Muscle layer of duodenum (tissue), 2 donors: ENCODE data around the gene RNF151.
A peak's percentile ranks its signal among the peaks of the same experiment; 100 is the strongest.

ENCODE experiments used
- H3K27ac ChIP-seq: one replicate; pipeline ENCODE4 v1.7.0; 2013; ENCODE audit warnings: mild to moderate bottlenecking, low read length
- H3K27me3 ChIP-seq: one replicate; pipeline ENCODE4 v1.7.0; 2013; ENCODE audit warnings: low read depth, mild to moderate bottlenecking, control low read depth, low read length
- H3K36me3 ChIP-seq, 2 donors: one replicate each; pipeline ENCODE4 v1.7.0; 2013; ENCODE audit warnings: low read length in 2 of 2, control low read depth in 1 of 2, mild to moderate bottlenecking in 1 of 2; ENCODE audit not compliant: insufficient read depth in 2 of 2, control insufficient read depth in 1 of 2
- H3K4me1 ChIP-seq, 2 donors: one replicate each; pipeline ENCODE4 v1.7.0; 2013; ENCODE audit warnings: low read length in 2 of 2, mild to moderate bottlenecking in 2 of 2, control low read depth in 1 of 2, moderate library complexity in 1 of 2; ENCODE audit not compliant: insufficient read depth in 2 of 2, control insufficient read depth in 1 of 2
- H3K4me3 ChIP-seq, 2 donors: one replicate each; pipeline ENCODE4 v1.7.0; 2013; ENCODE audit warnings: low read length in 2 of 2, low read depth in 1 of 2, mild to moderate bottlenecking in 1 of 2
- H3K9me3 ChIP-seq, 2 donors: one replicate each; pipeline ENCODE4 v1.7.0; 2013; ENCODE audit warnings: low read length in 2 of 2, control low read depth in 1 of 2, mild to moderate bottlenecking in 1 of 2; ENCODE audit not compliant: control insufficient read depth in 1 of 2
- donor health status: healthy.

The RNF151 gene

DNA sequence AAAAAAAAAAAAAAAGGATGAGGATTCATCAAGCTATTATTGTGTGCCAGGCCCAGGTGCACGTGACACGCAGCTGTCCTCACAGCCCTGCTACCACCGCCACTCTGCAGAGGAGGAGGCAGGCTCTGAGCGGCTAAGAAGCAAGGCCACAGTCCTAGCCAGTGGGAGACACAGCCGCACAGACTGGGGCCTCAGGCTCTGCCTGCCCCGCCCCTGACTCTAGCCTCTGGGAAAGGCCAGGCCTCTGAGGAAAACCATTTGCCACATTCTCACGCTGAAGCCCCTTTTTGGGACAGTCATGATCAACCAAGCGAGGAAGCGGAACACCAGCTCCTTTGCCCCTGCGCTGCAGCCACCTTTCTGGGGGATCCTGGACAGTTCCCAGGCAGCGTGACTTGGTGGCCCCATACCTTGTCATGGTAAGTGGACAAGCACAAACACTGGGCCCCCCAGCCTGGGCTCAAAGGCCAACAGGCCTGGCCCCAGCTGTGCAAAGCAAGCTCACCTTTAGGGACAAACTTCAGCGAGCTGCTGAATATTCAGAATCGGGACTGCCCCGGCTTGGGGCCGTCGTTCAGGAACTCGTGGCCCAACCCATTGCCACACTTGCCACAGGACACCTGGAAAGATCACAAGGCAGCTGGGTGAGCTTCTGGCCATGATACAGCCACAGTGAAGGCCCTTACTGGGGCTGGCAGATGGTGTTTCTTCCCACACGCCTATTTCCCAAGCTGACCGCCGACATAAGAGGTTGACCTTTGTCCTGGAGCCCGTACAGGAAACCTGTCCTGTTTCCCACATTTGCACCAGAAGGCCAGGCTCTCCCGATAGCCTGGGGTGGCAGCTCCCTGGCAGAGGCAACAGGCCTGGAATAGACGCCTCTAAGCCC lies 26.1 kb upstream of the RNF151 start:
- no peaks in the 10 kb centered on the region for H3K9me3 ChIP-seq
- peaks cover 16 to 40% of the 10 kb centered on the region in 2 donors for H3K36me3 ChIP-seq
- peak overlapping the region in 1 of 2 donors; percentile 95 for H3K4me3 ChIP-seq
- no peaks in the 10 kb centered on the region for H3K27me3 ChIP-seq
- peaks cover 10 to 15% of the 10 kb centered on the region in 2 donors for H3K4me1 ChIP-seq
- H3K27ac ChIP-seq = no peak overlapping the region

DNA sequence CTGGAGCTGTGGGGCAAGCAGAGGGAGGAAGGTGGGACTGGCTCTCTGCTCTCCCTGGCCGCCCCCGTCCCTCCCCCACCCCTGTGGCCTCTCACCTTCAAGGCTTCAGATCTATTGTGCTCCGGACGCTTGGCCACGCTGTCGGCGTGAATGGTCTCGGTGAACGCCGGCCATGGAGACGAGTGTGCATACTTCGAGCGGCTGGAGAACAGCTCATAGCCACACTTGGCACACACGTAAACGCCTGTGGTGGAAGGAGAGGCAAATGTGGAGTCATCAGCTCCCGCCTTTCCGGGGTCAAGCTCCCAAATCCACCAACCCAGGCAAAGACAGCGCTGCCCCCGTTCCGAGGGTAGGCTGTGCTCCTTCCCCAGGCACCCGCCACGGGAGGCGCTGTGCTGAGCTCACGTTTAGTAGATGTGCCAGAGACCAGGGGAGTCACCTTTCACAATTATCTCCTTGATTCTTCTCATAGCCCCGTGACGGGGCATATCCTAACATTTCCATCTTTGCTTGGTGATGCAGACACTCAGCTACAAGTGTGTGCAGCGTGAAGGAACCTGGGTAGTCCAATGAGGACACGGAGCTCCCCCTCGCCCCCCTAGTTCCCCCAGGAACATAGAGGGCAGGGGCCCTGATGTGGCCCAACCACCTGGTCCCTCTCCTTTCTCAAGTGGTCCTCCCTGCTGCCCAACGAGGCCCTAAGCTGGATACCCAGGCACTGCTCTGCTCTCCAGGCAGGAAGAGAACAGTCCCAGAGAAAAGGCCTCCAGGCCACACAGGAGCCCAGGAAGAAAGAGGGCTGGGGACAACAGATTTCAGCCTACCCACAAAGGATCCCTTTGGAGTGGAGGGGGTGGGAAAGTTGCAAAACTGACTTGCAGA lies 25.3 kb upstream of the RNF151 start:
- H3K4me1 ChIP-seq = peaks cover 10 to 15% of the 10 kb centered on the region in 2 donors
- peak overlapping the region; percentile 74 to 95 for H3K4me3 ChIP-seq
- H3K36me3 ChIP-seq = peaks cover 16 to 40% of the 10 kb centered on the region in 2 donors
- no peak overlapping the region for H3K27ac ChIP-seq
- H3K9me3 ChIP-seq = no peaks in the 10 kb centered on the region
- no peaks in the 10 kb centered on the region for H3K27me3 ChIP-seq

DNA sequence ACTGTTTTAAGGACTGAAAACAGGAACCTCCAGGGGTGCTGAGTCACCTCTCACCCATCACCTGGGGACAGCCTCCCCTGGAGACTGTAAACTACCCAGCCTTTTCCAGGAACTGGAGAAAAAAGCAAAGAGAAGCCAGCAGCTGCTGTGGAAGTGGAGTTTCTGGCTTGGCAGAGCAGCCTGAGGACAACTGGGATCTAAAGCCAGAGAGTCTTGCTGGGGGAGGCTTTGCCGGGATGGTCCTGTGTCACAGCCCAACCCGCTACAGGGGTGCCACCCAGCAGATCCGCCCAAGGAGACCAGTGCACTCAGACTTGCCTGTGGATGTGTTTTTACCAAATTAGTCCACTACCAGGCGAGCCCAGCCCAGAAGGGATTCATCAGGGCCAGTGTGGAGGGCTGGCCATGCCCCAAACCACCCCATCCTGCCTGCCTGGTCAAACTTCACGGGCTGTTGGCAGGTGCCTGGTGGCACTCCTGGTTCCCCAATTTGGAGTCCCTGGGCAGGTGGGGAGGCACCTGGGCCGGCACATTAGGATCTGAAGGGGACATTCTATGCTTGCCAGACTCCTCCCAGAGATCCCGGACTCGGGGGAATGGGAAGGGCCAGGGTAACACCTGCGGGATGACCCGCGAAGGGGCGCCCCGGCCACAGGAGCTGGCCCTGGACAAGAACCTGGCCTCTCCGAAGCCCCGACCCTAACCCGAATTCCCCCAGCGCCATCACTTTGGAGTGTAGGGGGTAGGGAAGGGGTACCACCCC lies 24.4 kb upstream of the RNF151 start:
- peaks cover 10 to 15% of the 10 kb centered on the region in 2 donors for H3K4me1 ChIP-seq
- no peaks in the 10 kb centered on the region for H3K9me3 ChIP-seq
- no peak overlapping the region for H3K27ac ChIP-seq
- peaks cover 12 to 36% of the 10 kb centered on the region in 2 donors for H3K36me3 ChIP-seq
- H3K4me3 ChIP-seq = peak overlapping the region; percentile 74 to 95
- H3K27me3 ChIP-seq = no peaks in the 10 kb centered on the region

DNA sequence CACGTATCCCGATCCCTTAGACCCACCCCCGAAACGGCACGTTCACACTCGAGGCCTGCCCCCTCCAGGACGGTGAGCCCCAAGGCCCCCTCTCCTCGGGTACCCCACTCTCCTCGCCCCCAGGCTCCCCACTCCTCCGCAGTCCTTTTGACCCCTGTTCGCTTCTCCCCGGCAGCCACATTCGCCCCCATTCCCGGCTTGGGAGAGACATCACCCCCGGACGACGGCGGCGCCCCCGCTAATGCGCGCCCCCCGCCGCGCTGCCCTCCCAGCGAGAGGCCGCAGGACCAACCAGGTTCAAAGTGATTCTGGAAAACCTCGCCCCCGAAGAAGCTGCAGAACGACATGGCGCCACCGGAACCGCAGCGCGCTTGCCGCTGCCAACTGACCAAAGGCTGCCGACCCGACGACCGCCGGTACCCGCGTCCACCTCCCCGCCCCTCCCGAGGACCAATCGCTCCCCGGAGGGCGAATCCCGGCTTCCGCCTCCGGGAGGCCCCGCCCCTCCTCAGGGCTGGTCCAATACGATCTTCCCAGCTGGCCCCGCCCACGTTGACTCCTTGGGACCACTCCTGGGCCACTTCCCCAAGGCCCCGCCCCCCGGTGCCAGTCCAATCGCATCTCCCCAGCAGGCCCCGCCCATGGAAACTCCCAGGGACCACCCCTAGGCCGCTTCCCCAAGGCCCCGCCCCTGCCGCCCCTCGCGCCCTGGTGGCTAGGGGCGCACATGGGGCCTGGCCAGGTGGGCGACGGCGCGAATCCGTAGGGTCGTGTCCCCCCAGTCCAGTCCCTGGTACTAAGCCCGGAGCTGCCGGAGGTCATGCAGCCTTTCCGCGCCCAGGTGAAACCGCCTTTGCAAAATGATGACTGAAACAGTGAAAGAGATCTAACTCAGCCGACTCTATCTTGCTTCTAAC lies 23.6 kb upstream of the RNF151 start, which contains the start of gene MSRB1:
TSS of gene MSRB1 (minus strand) at position 390 of the 917 bp plus-strand sequence. CDS start at position 347, 43 bp downstream.
- H3K4me3 ChIP-seq = peak within 1 kb of the TSS; percentile 74 to 95
- peaks cover 10 to 28% of the 10 kb centered on the region in 2 donors for H3K36me3 ChIP-seq
- no peaks in the 10 kb centered on the region for H3K27me3 ChIP-seq
- no peaks in the 10 kb centered on the region for H3K9me3 ChIP-seq
- peaks cover 10 to 15% of the 10 kb centered on the region in 2 donors for H3K4me1 ChIP-seq
- peak within 1 kb of the TSS; percentile 60 for H3K27ac ChIP-seq

DNA sequence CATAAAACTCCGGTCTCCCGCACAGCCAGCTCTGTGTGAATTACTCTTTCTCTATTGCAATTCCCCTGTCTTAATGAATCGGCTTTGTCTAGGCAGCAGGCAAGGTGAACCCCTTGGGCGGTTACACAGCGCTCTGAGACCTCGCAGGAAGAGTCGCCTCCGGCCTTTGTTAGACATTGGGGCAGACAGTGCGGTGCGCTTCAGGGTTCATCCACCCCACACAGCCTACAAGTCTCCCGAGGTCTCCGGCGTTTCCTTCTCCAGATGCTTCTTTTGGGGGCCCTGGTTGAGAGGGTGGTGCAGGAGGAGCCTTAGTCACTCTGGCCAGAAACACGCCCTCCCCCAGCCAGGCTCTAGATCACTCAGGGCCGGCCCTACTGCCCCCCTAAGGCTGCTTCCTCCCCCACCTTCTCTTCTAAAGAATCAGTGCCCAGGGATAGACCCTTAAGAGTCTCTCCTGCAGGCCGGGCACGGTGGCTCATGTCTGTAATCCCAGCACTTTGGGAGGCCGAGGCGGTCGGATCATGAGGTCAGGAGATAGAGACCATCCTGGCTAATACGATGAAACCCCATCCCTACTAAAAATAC lies 21.9 kb upstream of the RNF151 start:
- H3K9me3 ChIP-seq = no peaks in the 10 kb centered on the region
- H3K4me1 ChIP-seq = peaks cover 10 to 15% of the 10 kb centered on the region in 2 donors
- H3K4me3 ChIP-seq = no peak overlapping the region
- no peak overlapping the region for H3K27ac ChIP-seq
- H3K27me3 ChIP-seq = no peaks in the 10 kb centered on the region
- H3K36me3 ChIP-seq = peaks cover 0 to 12% of the 10 kb centered on the region in 2 donors

DNA sequence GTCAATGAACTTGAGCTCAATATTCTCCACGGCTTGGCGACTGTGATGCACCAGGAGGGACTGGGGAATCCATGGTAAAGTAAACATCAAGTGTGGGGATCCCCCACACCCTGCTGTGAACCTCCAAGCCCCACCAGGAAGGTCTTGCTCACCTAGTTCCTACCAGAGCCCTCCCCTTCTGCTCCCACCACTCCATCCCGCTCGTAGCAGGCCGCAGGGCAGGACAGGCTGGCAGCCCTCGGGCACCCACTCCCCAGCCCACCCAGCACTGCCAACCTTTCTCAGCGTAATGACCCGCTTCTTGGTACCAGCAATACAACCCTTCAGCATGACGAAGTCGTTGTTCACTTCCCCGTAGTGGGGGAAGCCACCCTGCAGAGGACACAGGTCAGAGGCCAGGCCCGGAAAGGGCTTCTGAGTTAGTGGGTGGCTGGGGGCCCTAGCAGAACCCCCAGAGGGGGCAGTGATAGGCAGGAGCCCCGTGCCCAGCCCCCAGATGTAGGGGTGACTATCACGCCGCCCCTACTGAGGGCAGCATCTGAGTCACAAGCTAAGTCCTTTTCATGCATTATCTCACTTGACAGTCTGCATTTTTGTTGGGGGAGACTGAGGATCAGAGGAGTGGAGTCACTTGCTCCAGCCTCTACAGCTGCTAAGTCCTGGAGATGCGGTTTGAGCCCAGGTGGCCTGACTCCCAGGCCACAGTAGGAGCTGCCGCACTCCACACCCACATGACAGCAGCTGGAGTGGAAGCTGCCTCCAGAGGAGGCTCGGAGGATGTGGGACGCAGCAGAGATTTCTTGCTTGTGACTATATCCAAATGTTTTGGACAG lies 20.9 kb upstream of the RNF151 start:
- peaks cover 0 to 4% of the 10 kb centered on the region in 2 donors for H3K36me3 ChIP-seq

DNA sequence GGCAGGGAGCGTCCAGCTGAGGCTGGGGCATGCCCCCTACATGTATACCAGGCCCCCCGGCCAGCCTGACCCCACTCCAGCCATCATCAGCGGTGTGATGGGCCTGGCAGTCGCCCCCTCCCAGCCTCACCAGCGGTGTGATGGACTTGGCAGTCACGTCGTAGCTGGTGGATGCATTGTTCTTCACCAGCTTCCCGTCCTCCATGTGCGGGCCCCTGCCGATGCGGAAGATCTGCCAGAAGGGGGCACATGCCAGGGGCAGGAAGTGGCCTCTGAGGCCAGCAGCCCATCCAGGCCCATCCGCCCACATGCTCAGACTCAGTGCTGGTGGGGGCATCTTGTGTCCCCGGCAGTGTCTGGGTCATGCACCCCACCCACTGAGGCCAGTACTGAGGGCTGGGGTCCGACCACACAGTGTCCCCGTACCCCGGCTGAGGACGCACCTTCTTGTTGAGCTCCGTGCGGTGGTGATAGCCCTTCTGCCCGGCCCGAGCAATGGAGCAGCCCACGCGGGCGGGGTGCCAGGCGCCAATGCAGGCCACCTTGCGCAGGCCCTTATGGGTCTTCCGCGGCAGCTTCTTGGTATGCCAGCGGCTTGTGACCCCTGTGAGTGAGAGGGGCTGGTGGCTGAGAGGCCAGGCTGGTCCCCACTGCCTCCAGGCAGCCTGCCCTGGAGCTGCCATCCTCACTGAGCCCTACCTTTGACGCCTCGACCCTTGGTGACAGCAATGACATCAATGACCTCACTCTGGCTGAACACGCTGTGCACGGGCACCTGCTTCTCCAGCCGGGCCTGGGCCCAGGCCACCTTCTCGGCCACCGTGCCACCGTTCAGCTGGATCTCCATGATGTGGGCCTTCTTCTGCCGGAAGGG lies 19.9 kb upstream of the RNF151 start:
- no peaks in the 10 kb centered on the region for H3K27me3 ChIP-seq

More for the DNA sequence above, 20.9 kb upstream of the RNF151 start:
- Histone ChIP-seq H3K4me3 (no peak overlapping the region), H3K27me3 (no peaks in the 10 kb centered on the region), H3K9me3 (no peaks in the 10 kb centered on the region), H3K27ac (no peak overlapping the region), H3K4me1 (peaks cover 10 to 15% of the 10 kb centered on the region in 2 donors)

DNA sequence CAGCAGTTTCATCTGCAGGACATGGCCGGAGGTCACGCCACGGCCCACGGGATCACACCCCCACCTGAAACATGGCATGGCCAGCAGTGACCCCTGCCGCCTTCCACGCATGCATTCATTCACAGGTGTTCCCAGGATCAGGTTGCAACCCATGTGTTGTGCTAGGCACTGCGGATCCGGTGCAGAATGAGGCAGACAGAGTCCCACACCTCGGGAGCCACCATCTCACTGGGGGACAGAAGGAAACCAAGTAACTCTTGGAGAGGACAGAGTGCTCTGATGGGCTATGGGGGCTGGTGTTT lies 19.3 kb upstream of the RNF151 start:
- Histone ChIP-seq H3K36me3 (no peaks in the 10 kb centered on the region), H3K4me3 (no peak overlapping the region), H3K27me3 (no peaks in the 10 kb centered on the region), H3K9me3 (no peaks in the 10 kb centered on the region), H3K27ac (no peak overlapping the region), H3K4me1 (peaks cover under 1 to 5% of the 10 kb centered on the region in 2 donors)

More for the DNA sequence above, 19.9 kb upstream of the RNF151 start:
- H3K9me3 ChIP-seq = no peaks in the 10 kb centered on the region
- no peak overlapping the region for H3K27ac ChIP-seq
- H3K4me3 ChIP-seq = no peak overlapping the region
- no peaks in the 10 kb centered on the region for H3K36me3 ChIP-seq
- peaks cover 6 to 11% of the 10 kb centered on the region in 2 donors for H3K4me1 ChIP-seq

DNA sequence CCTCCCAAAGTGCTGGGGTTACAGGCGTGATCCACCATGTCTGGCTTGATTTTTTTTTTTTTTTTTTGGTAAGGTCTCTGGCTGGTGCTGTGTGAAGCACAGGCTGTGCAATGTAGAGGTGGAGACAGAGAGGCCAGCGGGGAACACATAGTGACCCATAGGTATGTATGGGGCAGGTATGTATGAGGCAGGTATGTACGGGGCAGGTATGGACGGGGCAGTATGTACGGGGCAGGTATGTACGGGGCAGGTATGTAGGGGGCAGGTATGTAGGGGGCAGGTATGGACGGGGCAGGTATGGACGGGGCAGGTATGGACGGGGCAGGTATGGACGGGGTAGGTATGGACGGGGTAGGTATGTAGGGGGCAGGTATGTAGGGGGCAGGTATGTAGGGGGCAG lies 17.1 kb upstream of the RNF151 start:
- H3K9me3 ChIP-seq = no peaks in the 10 kb centered on the region
- H3K4me1 ChIP-seq = no peaks in the 10 kb centered on the region
- H3K27me3 ChIP-seq = no peaks in the 10 kb centered on the region
- no peak overlapping the region for H3K4me3 ChIP-seq
- no peaks in the 10 kb centered on the region for H3K36me3 ChIP-seq
- no peak overlapping the region for H3K27ac ChIP-seq
